ENCODE results near the gene PPM1A. TPM values are rescaled to one million over a fixed set of nuclear protein-coding genes. Genes with fewer than 3 reads are reported as not detected.

PPM1A gene
- total RNA-seq, 1 experiment from 2014 or later = 28.1 TPM

DNA sequence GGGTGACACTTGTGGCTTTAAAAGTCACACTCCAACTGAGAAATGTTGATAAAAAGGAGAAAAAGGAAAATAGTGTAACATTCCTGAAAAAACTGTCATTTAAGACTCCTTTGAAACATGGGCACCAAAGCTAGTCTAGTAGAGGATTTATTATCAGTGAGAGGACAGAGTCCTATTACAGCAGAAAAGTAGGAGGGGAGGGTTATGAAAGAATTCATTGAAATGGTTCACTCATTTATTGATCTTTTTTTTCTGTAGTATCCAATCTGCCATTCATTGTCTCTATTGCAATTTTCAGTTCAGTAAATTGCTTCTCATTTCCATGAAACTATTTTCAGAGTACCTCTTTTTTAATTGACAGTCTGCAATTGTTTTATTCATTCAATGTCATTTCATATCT is 25.4 kb downstream of the PPM1A start:
- H3K27ac ChIP-seq (ENCODE audit: low read length) = no peak overlapping the region
- no peaks in the 10 kb centered on the region for H3K27me3 ChIP-seq (ENCODE audit: control insufficient read depth, insufficient read depth, low read length)
- in situ Hi-C loops (cut with HindIII; ENCODE audit: low pct_unique_long_range_greater_than_20kb, low sequenced_read_pairs) = no loop called here
- POLR2A ChIA-PET = no interaction called here
- H3K4me3 ChIP-seq (ENCODE audit: low read depth in 2 of 2, low read length in 2 of 2) = no peak overlapping the region
- no peak for TF ChIP-seq TCF7L2 (IDR thresholded peaks at IDR 0.05; ENCODE audit: low read depth, low read length)
- no peak for TF ChIP-seq POLR2AphosphoS5 (IDR thresholded peaks at IDR 0.05; ENCODE audit: low read depth, low read length)
- TF ChIP-seq, protein P1, sequence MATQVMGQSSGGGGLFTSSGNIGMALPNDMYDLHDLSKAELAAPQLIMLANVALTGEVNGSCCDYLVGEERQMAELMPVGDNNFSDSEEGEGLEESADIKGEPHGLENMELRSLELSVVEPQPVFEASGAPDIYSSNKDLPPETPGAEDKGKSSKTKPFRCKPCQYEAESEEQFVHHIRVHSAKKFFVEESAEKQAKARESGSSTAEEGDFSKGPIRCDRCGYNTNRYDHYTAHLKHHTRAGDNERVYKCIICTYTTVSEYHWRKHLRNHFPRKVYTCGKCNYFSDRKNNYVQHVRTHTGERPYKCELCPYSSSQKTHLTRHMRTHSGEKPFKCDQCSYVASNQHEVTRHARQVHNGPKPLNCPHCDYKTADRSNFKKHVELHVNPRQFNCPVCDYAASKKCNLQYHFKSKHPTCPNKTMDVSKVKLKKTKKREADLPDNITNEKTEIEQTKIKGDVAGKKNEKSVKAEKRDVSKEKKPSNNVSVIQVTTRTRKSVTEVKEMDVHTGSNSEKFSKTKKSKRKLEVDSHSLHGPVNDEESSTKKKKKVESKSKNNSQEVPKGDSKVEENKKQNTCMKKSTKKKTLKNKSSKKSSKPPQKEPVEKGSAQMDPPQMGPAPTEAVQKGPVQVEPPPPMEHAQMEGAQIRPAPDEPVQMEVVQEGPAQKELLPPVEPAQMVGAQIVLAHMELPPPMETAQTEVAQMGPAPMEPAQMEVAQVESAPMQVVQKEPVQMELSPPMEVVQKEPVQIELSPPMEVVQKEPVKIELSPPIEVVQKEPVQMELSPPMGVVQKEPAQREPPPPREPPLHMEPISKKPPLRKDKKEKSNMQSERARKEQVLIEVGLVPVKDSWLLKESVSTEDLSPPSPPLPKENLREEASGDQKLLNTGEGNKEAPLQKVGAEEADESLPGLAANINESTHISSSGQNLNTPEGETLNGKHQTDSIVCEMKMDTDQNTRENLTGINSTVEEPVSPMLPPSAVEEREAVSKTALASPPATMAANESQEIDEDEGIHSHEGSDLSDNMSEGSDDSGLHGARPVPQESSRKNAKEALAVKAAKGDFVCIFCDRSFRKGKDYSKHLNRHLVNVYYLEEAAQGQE (IDR thresholded peaks at IDR 0.05; ENCODE audit: insufficient read depth in 1 of 2, low read depth in 2 of 2, low read length in 1 of 2) = no peak
- TF ChIP-seq, protein P2, sequence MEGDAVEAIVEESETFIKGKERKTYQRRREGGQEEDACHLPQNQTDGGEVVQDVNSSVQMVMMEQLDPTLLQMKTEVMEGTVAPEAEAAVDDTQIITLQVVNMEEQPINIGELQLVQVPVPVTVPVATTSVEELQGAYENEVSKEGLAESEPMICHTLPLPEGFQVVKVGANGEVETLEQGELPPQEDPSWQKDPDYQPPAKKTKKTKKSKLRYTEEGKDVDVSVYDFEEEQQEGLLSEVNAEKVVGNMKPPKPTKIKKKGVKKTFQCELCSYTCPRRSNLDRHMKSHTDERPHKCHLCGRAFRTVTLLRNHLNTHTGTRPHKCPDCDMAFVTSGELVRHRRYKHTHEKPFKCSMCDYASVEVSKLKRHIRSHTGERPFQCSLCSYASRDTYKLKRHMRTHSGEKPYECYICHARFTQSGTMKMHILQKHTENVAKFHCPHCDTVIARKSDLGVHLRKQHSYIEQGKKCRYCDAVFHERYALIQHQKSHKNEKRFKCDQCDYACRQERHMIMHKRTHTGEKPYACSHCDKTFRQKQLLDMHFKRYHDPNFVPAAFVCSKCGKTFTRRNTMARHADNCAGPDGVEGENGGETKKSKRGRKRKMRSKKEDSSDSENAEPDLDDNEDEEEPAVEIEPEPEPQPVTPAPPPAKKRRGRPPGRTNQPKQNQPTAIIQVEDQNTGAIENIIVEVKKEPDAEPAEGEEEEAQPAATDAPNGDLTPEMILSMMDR (IDR thresholded peaks at IDR 0.05) = no peak
- TF ChIP-seq SIN3A (IDR thresholded peaks at IDR 0.05; ENCODE audit: borderline replicate concordance, insufficient read depth, low read depth, low read length) = no peak
- ATAC-seq (no peak), DNase-seq (ENCODE audit: low read depth, low spot score) (no peak)
- no peaks in the 10 kb centered on the region for H3K36me3 ChIP-seq (ENCODE audit: control insufficient read depth, insufficient read depth, low read length)
- CTCF ChIA-PET = no interaction called here
- no peaks in the 10 kb centered on the region for H3K9me3 ChIP-seq (ENCODE audit: control insufficient read depth, insufficient read depth, low read depth, low read length)
- intact Hi-C loops (cut with micrococcal nuclease; ENCODE audit: unreplicated experiment) = no loop called here
- no TSS peak for BruUV-seq (replicated peaks)
- H3K4me1 ChIP-seq (ENCODE audit: control insufficient read depth, insufficient read depth, low read length) = peaks cover 2% of the 10 kb centered on the region; the same call in 1 of the 2 replicates

DNA sequence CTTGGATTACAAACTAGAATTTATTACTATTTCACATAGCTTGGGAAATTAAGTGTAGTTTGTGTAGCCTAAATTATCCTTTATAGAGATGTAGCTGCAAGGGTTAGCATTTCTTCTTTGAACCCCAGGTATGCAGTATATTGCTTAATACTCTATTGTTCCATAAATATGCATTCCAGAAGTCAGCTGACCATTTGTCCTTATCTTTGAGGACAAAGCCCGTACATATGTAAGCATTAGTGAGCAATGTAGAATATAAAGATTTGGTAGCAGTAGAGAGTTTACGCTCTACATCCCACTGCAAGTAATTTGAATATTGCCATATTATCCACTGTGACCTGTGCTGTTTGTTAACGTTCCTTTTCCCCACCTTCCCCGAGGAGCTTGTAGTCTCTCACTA is 26.9 kb downstream of the PPM1A start:
- TF ChIP-seq TCF7L2 (IDR thresholded peaks at IDR 0.05; ENCODE audit: low read depth, low read length) = no peak
- no peak for TF ChIP-seq POLR2AphosphoS5 (IDR thresholded peaks at IDR 0.05; ENCODE audit: low read depth, low read length)
- no peak for TF ChIP-seq SIN3A (IDR thresholded peaks at IDR 0.05; ENCODE audit: borderline replicate concordance, insufficient read depth, low read depth, low read length)
- TF ChIP-seq, protein P2 (IDR thresholded peaks at IDR 0.05) = no peak
- Histone ChIP-seq H3K27me3 (ENCODE audit: control insufficient read depth, insufficient read depth, low read length) (no peaks in the 10 kb centered on the region), H3K36me3 (ENCODE audit: control insufficient read depth, insufficient read depth, low read length) (no peaks in the 10 kb centered on the region), H3K27ac (ENCODE audit: low read length) (no peak overlapping the region), H3K9me3 (ENCODE audit: control insufficient read depth, insufficient read depth, low read depth, low read length) (no peaks in the 10 kb centered on the region), H3K4me3 (ENCODE audit: low read depth in 2 of 2, low read length in 2 of 2) (no peak overlapping the region), H3K4me1 (ENCODE audit: control insufficient read depth, insufficient read depth, low read length) (peaks cover 2% of the 10 kb centered on the region; the same call in 1 of the 2 replicates)
- in situ Hi-C loops (cut with HindIII; ENCODE audit: low pct_unique_long_range_greater_than_20kb, low sequenced_read_pairs) (no loop called here), intact Hi-C loops (cut with micrococcal nuclease; ENCODE audit: unreplicated experiment) (no loop called here)
- ATAC-seq (no peak), DNase-seq (ENCODE audit: low read depth, low spot score) (no peak)
- BruUV-seq (replicated peaks) = no TSS peak
- CTCF ChIA-PET = no interaction called here
- POLR2A ChIA-PET = interaction anchor here (0.7 kb wide), 2 partner anchors 11 to 59 kb away, joined by 3 to 10 read pairs; no protein-coding TSS in a partner anchor

Data from Panc1 (cell line).